Activated CD4-positive, alpha-beta T cell treated with anti-CD3 and anti-CD28 coated beads, Interleukin-2, amount 10 ng/mL, durations not matched to agents 7 days and 5 days (primary cell): ENCODE data around the gene RUFY4. TPM values are rescaled to one million over a fixed set of nuclear protein-coding genes. Genes with fewer than 3 reads are reported as not detected.
"Not testable (repeated sequence)": the region's sequence is repeated elsewhere in the genome, so short reads cannot be mapped to it uniquely, and the experiment has no call there.

ENCODE experiments used
- CTCF ChIA-PET: fragments of 350-600 bp; sonication (Branson Sonifier 250); formaldehyde crosslinking; loops from one replicate; lab custom pipeline; 2021; ENCODE audit warnings: antibody characterized with exemption; lab: Charles Lee
- POLR2A ChIA-PET: fragments of 350-600 bp; sonication (Branson Sonifier 250); formaldehyde crosslinking; loops from one replicate; lab custom pipeline; 2021; ENCODE audit warnings: antibody characterized with exemption; lab: Charles Lee
- DNase-seq: peaks from one replicate; pipeline ENCODE4 v3.0.0-alpha.2; 2020
- H3K27ac Mint-ChIP-seq: one replicate; pipeline ENCODE4 v1.8.0; 2021; ENCODE audit warnings: mild to moderate bottlenecking, moderate library complexity, mixed read lengths
- H3K27me3 Mint-ChIP-seq: one replicate; pipeline ENCODE4 v1.8.0; 2021; ENCODE audit warnings: mixed read lengths
- H3K36me3 Mint-ChIP-seq: one replicate; pipeline ENCODE4 v1.8.0; 2021; ENCODE audit warnings: low read depth, mixed read lengths
- H3K4me1 Mint-ChIP-seq: one replicate; pipeline ENCODE4 v1.8.0; 2021; ENCODE audit warnings: mixed read lengths
- H3K4me3 Mint-ChIP-seq: one replicate; pipeline ENCODE4 v1.8.0; 2021; ENCODE audit warnings: mild to moderate bottlenecking, moderate library complexity, mixed read lengths
- H3K9me3 Mint-ChIP-seq: one replicate; pipeline ENCODE4 v1.8.0; 2021; ENCODE audit warnings: mixed read lengths
- total RNA-seq, 2 experiments: library from RNA; stranded (reverse); gene quantifications; one replicate each; pipeline ENCODE4 v1.2.3, GENCODE V29; 2021

The RUFY4 gene, protein sequence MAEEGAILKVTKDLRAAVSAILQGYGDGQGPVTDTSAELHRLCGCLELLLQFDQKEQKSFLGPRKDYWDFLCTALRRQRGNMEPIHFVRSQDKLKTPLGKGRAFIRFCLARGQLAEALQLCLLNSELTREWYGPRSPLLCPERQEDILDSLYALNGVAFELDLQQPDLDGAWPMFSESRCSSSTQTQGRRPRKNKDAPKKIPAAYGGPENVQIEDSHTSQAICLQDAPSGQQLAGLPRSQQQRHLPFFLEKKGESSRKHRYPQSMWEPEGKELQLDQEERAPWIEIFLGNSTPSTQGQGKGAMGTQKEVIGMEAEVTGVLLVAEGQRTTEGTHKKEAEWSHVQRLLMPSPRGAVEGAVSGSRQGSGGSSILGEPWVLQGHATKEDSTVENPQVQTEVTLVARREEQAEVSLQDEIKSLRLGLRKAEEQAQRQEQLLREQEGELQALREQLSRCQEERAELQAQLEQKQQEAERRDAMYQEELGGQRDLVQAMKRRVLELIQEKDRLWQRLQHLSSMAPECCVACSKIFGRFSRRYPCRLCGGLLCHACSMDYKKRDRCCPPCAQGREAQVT
- total RNA-seq: 1 to 10 TPM; 2.1 to 2.7 TPM

DNA sequence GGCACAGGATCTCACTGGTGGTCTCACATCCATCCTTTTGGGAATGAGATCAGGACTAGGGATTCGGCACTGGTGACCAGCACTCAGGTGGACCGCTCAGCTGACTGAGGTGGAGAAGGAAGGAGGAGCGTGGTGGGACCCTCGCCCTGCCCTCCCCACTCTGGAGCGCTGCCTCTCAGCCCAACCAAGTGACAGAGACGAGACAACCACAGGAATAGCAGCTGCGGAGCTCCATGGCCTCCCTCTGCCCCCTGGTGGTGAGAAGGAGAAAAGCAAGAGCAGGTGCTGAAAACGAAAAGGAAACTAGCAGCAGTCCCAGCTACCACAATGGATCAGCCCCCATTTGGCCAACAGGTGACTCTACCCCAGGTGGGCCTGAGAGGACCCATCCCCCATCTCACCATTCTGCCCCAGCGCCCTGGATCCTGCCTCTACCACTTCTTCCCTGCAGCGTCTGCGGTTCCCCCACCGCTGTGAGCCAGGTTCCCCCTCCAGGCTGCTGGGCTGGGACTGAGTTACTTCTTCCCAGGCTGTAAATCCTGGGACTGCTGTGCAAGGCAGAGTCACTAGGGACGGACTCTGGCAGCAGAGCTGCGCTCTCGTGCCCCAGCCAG is at the start of gene RUFY4:
TSS of gene RUFY4 (plus strand) at position 533 of the 614 bp plus-strand sequence. CDS start 1,353 bp downstream, outside the sequence.
- peak within 1 kb of the TSS; percentile 63 for H3K4me3 Mint-ChIP-seq
- H3K9me3 Mint-ChIP-seq, H3K27me3 Mint-ChIP-seq, H3K36me3 Mint-ChIP-seq, POLR2A ChIA-PET: not testable (repeated sequence)
- peak; percentile 79 for DNase-seq
- peaks cover 13% of the 10 kb centered on the region for H3K4me1 Mint-ChIP-seq
- H3K27ac Mint-ChIP-seq: peak within 1 kb of the TSS; percentile 82
- CTCF ChIA-PET: interaction anchor here (0.9 to 1.4 kb wide), 8 partner anchors 9 to 283 kb away, joined by 3 to 5 read pairs (median 4); no protein-coding TSS in a partner anchor

GRCh38 chr2:218019411-218020060 is 49.5 kb upstream of the RUFY4 start:
- H3K4me1 Mint-ChIP-seq: no peaks in the 10 kb centered on the region
- H3K36me3 Mint-ChIP-seq: no peaks in the 10 kb centered on the region
- no peak for DNase-seq
- no peak overlapping the region for H3K4me3 Mint-ChIP-seq
- POLR2A ChIA-PET: no interaction called here
- H3K27ac Mint-ChIP-seq: no peak overlapping the region
- no peaks in the 10 kb centered on the region for H3K9me3 Mint-ChIP-seq
- CTCF ChIA-PET: no interaction called here
- no peaks in the 10 kb centered on the region for H3K27me3 Mint-ChIP-seq

GRCh38 chr2:218020281-218020680 is 48.8 kb upstream of the RUFY4 start:
- no peaks in the 10 kb centered on the region for H3K36me3 Mint-ChIP-seq
- ChIA-PET POLR2A (no interaction called here), CTCF (no interaction called here)

GRCh38 chr2:218020966-218021535 is 48.0 kb upstream of the RUFY4 start:
- H3K4me1 Mint-ChIP-seq: no peaks in the 10 kb centered on the region
- H3K36me3 Mint-ChIP-seq: no peaks in the 10 kb centered on the region
- no peak for DNase-seq
- no peak overlapping the region for H3K4me3 Mint-ChIP-seq
- no peaks in the 10 kb centered on the region for H3K9me3 Mint-ChIP-seq
- CTCF ChIA-PET: no interaction called here
- no peak overlapping the region for H3K27ac Mint-ChIP-seq
- POLR2A ChIA-PET: no interaction called here
- H3K27me3 Mint-ChIP-seq: no peaks in the 10 kb centered on the region

More at GRCh38 chr2:218020281-218020680, 48.8 kb upstream of the RUFY4 start:
- Mint-ChIP-seq H3K27me3 (no peaks in the 10 kb centered on the region), H3K27ac (no peak overlapping the region), H3K9me3 (no peaks in the 10 kb centered on the region), H3K4me1 (no peaks in the 10 kb centered on the region), H3K4me3 (no peak overlapping the region)
- no peak for DNase-seq

- ChIA-PET CTCF (interaction anchor here (1.1 kb wide), 1 partner anchor 9 kb away, joined by 3 read pairs; no protein-coding TSS in a partner anchor), POLR2A (no interaction called here)
- no peaks in the 10 kb centered on the region for H3K4me1 Mint-ChIP-seq
- no peak overlapping the region for H3K27ac Mint-ChIP-seq
- no peaks in the 10 kb centered on the region for H3K9me3 Mint-ChIP-seq
- H3K27me3 Mint-ChIP-seq: no peaks in the 10 kb centered on the region
- no peak for DNase-seq
- H3K4me3 Mint-ChIP-seq: no peak overlapping the region
- H3K36me3 Mint-ChIP-seq: no peaks in the 10 kb centered on the region
Measured at GRCh38 chr2:218021536-218022071, 47.4 kb upstream of the RUFY4 start.

DNA sequence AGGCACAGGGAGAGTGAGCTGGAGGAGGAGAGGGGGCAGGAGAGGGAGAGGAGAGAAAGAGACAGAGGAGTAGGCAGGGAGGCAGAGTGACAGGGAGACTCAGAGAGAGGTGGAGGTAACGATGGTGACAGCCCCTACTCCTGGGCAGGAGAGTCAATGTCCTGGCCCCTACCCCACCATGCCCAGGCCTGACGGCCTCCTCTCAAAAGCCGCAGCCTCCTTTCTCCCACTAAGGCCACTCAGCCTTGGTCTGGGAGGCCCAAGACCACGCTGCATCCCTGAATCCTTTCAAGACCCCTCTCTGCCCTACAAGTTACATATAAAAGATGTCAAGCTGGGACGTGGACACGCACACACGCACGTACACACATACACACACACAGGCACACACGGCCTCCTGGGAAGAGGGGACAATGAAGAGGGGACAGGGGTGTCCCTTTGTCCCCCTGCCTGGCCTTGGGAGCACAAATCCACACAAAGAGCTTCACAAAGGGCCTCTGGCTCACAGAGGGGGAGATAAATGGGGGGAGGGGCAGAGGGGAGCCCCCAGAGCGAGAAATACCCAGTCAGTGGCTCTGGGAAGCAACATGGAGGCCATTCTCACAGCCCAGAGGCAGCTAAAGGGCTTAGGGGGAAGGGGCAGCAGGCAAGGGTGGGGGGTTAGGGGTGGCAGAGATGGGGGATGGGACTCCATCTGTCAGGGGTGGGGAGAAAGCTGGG is 46.8 kb upstream of the RUFY4 start:
- no peaks in the 10 kb centered on the region for H3K9me3 Mint-ChIP-seq
- no peak for DNase-seq
- no peaks in the 10 kb centered on the region for H3K36me3 Mint-ChIP-seq
- no peaks in the 10 kb centered on the region for H3K4me1 Mint-ChIP-seq
- no peak overlapping the region for H3K27ac Mint-ChIP-seq
- H3K27me3 Mint-ChIP-seq: no peaks in the 10 kb centered on the region
- ChIA-PET POLR2A (no interaction called here), CTCF (interaction anchor here (1.1 kb wide), 1 partner anchor 9 kb away, joined by 3 read pairs; no protein-coding TSS in a partner anchor)
- H3K4me3 Mint-ChIP-seq: no peak overlapping the region

DNA sequence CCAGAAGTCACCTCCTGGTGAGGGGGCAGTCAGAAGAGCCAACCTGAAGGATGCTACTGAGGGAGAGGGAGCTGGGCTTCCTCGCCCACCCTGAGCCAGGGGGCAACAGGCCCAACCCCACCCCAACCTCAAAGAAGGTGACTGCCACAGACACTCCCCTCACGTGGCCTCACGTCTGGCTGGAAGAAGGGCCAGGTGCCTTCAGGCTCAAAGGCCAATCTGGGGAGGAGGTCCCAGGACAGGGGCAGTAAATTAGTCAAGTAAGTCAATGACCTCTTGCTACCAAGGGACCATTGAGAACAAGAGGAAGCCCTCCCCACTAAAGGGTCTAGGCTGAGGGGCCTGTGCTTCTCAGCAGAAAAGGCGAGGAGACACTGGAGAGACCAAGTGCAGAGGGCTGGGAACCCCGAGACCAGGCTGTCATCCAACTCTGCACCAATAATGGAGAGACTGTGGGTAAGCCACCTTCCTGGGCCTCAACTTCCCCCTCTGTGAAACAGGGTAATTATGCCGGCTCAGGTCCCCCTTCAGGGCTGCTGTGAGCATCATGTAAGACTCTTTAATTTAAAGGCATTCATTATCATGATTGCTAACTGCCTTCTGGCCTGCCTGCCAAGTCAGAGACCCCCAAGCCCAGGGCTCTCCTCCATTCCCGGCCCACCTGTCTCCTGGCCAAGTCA is 46.1 kb upstream of the RUFY4 start:
- no peak for DNase-seq
- H3K9me3 Mint-ChIP-seq: no peaks in the 10 kb centered on the region
- H3K4me1 Mint-ChIP-seq: no peaks in the 10 kb centered on the region
- ChIA-PET POLR2A (no interaction called here), CTCF (interaction anchor here (1.6 to 2.1 kb wide), 3 partner anchors 11 to 234 kb away, joined by 3 to 6 read pairs (median 6); no protein-coding TSS in a partner anchor)
- H3K27me3 Mint-ChIP-seq: no peaks in the 10 kb centered on the region
- no peaks in the 10 kb centered on the region for H3K36me3 Mint-ChIP-seq
- H3K4me3 Mint-ChIP-seq: no peak overlapping the region
- H3K27ac Mint-ChIP-seq: no peak overlapping the region

- H3K4me3 Mint-ChIP-seq: no peak overlapping the region
- H3K27me3 Mint-ChIP-seq: no peaks in the 10 kb centered on the region
- ChIA-PET POLR2A (no interaction called here), CTCF (interaction anchor here (0.9 to 2.1 kb wide), 4 partner anchors 10 to 235 kb away, joined by 3 to 6 read pairs (median 4); no protein-coding TSS in a partner anchor)
- H3K36me3 Mint-ChIP-seq: no peaks in the 10 kb centered on the region
- no peak for DNase-seq
- no peaks in the 10 kb centered on the region for H3K9me3 Mint-ChIP-seq
- H3K4me1 Mint-ChIP-seq: no peaks in the 10 kb centered on the region
- H3K27ac Mint-ChIP-seq: no peak overlapping the region
Measured at GRCh38 chr2:218023636-218024035, 45.4 kb upstream of the RUFY4 start.

DNA sequence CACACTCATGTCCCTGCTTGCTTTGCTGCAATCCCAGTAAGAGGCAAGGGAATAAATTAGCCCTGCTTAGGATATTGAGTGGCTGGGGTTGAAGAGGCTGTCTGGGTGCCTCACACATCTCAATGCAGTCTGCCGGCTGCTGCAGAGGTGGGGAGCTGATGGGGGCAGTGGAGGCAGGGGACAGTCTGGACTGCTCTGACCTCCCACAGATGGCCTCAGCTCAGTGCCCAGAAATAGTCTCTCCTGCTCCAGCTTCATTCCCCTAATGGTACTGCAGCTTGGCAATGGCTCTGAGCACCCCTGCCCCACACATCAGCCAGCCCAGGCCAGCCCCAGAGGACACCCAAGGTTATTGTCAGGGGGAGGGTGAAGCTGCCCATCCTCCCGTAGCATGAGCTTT is 44.7 kb upstream of the RUFY4 start:
- H3K4me3 Mint-ChIP-seq: no peak overlapping the region
- H3K9me3 Mint-ChIP-seq: no peaks in the 10 kb centered on the region
- H3K4me1 Mint-ChIP-seq: no peaks in the 10 kb centered on the region
- no peak overlapping the region for H3K27ac Mint-ChIP-seq
- no peaks in the 10 kb centered on the region for H3K36me3 Mint-ChIP-seq
- no peak for DNase-seq
- H3K27me3 Mint-ChIP-seq: no peaks in the 10 kb centered on the region
- ChIA-PET POLR2A (no interaction called here), CTCF (interaction anchor here (0.9 to 2.1 kb wide), 5 partner anchors 9 to 235 kb away, joined by 3 to 6 read pairs (median 3); no protein-coding TSS in a partner anchor)

- POLR2A ChIA-PET: no interaction called here
- Mint-ChIP-seq H3K9me3 (no peaks in the 10 kb centered on the region), H3K4me1 (no peaks in the 10 kb centered on the region)
Measured at GRCh38 chr2:218024871-218025270, 44.2 kb upstream of the RUFY4 start.

DNA sequence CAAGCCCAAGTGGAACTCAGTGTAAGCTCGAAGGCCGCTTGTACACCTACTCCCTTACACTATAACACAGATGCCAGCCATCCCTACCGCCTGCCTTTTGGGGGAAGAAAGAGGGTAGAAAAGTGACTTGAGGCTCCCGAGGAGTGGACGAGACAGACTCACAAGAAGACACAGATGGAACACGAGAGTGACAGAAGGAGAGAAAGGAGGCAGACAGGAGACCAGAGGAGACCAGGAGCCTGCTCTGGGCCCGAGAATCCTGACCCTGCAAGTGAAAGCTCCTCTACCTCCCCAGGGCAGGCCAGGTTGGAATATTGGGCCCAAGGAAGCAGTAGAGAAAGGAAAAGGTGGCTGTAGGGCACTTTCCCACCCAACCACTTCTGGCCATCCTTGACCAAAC is 42.8 kb upstream of the RUFY4 start:
- CTCF ChIA-PET: interaction anchor here (2.0 kb wide), 1 partner anchor 10 kb away, joined by 5 read pairs; no protein-coding TSS in a partner anchor
- Mint-ChIP-seq H3K27ac (no peak overlapping the region), H3K4me3 (no peak overlapping the region), H3K4me1 (no peaks in the 10 kb centered on the region), H3K9me3 (no peaks in the 10 kb centered on the region), H3K27me3 (no peaks in the 10 kb centered on the region), H3K36me3 (no peaks in the 10 kb centered on the region)
- POLR2A ChIA-PET: no interaction called here
- DNase-seq: no peak

More at GRCh38 chr2:218024871-218025270, 44.2 kb upstream of the RUFY4 start:
- Mint-ChIP-seq H3K27me3 (no peaks in the 10 kb centered on the region), H3K36me3 (no peaks in the 10 kb centered on the region), H3K27ac (no peak overlapping the region), H3K4me3 (no peak overlapping the region)
- no peak for DNase-seq
- CTCF ChIA-PET: interaction anchor here (0.9 to 2.1 kb wide), 4 partner anchors 9 to 236 kb away, joined by 3 to 6 read pairs (median 4); no protein-coding TSS in a partner anchor
